ENCODE results near the gene TMEM253.

TMEM253 gene

DNA sequence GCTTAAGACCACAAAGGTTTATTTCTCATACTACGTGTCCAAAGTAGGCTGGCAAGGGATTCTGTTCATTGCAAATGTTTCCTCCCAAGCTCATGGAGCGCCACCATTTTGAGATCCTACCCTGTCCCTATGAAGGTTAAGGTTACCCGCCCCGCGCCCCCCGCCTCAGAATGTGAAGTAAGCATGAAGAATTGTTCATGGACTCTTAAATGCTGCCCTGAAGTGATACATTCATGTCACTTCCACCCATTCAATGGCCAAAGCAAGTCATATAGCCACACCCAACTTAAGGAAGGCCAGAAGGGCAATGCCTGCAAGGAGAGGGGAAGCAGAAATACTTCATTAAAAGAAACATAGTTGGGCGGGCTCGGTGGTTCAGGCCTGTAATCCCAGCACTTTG lies 4.2 kb downstream of the TMEM253 start:
- no peak for DNase-seq

DNA sequence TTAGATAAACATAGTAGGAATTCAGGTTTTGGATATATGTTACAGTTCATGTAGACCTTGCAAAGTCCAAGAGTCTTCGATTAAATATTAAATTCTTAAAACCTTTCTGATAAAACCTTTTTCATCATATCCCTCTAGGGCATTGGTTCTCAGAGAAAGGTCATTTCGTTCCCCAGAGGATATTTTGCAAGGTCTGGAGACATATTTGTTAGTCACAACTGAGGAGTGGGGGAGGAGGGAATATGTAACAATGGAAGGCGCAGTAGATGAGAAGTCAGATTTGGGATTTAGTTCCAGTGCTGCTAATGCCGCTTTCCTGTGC lies 5.3 kb downstream of the TMEM253 start:
- DNase-seq = no peak

- DNase-seq = peak; percentile 47 to 79 (median 64)
Measured at GRCh38 chr14:21106498-21107282, 5.8 kb downstream of the TMEM253 start.

DNA sequence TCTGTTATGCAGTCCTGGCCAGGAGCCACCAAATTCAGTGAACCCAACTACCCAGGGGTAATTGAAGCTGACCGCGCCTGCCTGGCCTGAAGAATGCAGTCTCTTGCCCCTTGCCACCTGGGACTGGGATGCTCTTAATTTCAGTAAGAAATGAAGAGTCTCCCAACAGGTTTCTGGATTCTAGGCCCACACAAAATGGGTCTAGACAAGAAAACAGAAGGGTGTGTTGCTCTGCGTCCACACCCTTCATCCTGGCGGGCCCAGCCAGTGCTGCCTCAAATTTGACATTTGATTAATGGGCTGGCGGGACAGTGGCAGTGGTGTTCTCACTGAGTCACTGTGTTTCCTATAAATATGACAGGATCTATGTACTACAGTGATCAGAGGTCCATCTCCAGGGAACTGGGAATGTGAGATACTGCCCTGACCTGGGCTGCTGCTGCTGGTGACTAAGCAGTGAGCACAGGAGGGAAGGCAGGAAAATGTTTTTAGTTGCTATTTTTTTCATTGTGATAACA lies 6.5 kb downstream of the TMEM253 start:
- DNase-seq = no peak

GRCh38 chr14:21108791-21109190 lies 7.9 kb downstream of the TMEM253 start:
- no peak for DNase-seq

GRCh38 chr14:21109377-21110138 lies 8.7 kb downstream of the TMEM253 start:
- peak in 1 of 5 experiments; percentile 88 for DNase-seq

GRCh38 chr14:21112255-21112654 lies 11.4 kb downstream of the TMEM253 start:
- no peak for DNase-seq

DNA sequence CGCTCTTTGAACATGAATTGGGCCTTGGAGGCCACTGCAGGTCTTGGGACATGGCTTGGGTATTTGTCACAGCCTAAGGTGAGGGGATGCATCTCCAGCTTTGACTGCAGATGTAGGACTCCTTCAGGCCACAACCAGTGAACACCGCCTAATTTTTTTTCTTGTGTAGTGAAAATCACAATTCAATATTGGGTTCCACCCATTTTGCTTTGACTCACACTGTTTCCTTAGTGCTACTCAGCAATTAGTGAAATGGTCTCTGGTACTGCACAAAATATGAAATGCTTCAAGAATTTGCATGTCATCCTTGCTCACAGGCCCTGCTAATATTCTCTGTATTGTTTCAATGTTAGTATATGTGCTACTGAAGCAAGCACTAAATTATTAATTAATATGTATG lies 12.5 kb downstream of the TMEM253 start:
- no peak for DNase-seq

DNA sequence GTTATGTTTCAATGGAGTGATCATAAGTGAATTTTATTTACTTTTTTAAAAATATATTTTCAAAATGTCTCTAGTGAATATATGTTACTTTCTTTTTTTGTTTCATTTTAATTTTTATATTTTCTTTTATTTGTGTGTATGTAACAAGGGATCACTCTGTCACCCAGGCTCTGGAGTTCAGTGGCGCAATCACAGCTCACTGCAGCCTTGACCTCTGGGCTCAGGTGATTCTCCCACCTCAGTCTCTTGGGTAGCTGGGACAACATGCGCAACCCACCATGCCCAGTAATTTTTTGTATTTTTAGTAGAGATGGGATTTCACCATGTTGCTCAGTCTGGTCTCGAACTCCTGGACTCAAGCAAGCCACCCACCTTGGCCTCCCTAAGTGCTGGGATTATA lies 18.1 kb downstream of the TMEM253 start:
- DNase-seq = no peak

DNA sequence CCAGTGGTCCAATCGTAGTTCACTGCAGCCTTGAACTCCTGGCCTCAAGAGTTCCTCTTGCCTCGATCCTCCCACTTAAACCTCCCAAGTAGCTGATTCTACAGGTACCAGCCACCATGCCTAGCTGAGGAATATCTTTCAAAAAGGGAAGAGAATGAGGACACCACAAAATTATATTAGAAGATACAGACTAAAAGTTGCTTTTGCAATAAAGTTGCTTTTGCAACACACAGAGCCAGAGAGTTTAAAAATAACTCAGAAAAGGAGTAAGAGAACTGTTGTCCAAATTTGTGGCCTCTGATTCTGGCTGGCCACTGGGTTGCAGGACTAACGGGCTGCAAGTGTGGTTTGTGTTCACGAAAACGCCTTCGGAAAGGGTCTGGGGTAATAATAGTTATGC lies 19.8 kb downstream of the TMEM253 start:
- no peak for DNase-seq

- DNase-seq = no peak
Measured at GRCh38 chr14:21121122-21121521, 20.3 kb downstream of the TMEM253 start.

DNA sequence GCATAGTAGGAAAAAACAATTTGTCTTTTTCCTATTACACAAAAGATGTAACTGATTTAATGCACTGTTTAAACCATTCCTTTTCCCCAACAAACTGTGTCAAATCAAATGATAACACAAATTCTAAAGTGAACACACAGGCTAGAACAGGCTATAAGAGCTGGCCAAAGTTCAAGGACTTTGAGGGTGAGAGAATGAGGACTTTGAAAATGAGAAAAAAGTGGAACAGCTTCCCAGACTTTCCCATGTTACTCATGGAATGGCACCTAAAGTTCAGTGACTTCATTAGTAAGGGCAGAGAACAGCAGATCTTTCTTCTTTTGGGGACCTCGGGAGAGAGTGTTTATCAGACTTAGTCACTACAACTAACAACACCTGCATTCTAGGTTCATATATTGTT lies 22.6 kb downstream of the TMEM253 start:
- DNase-seq = no peak

DNA sequence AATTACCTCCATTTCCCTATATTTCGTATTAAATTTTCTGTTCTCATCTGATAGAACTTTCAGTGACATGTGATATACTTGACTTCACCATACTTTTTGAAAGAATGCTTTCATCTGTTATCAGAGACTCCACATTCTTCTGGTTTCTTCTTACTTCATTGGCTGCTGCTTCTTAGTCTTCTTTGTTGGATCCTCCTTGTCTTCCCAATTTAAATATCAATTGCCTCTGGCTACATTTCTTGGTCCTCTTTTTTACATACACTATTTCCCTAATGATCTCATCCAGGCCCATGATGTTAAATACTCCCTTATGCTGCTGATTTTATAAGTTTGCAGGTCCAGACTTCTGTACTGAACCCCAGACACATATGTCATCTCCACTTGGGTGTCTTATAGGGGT lies 33.0 kb downstream of the TMEM253 start:
- no peak for DNase-seq

- peak in 1 of 5 experiments; percentile 14 for DNase-seq
Measured at GRCh38 chr14:21136024-21136423, 35.2 kb downstream of the TMEM253 start.

DNA sequence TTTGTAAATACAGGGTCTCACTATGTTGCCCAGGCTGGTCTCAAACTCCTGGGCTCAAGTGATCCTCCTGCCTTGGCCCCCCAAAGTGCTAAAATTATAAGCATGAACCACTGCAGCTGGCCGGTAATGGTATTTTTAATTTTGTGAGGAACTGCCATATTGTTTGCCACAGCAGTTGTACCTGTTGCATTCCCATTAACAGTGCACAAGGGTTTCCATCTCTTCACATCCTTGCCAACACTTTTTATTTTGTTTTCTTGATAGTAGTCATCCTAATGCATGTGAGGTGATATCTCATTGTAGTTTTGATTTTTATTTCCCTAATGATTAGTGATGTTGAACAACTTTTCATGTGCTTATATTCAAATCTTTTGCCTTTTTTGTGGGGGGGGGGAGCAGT lies 41.5 kb downstream of the TMEM253 start:
- no peak for DNase-seq

DNA sequence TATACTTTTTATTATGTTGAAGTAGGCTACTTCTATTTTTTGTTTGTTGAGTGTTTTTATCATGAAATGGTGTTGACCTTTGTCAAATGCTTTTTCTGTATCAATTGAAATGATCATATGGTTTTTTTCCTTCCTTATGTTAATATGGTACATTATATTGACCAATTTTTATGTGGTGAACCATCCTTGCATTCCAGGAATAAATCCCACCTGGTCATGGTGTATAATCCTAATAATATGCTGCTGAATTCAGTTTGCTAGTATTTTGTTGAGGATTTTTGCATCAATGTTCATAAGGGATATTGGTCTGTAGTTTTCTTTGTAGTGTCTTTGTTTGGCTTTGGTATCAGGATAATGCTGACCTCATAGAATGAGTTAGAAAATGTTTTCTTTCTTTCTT lies 44.6 kb downstream of the TMEM253 start:
- DNase-seq = no peak

DNA sequence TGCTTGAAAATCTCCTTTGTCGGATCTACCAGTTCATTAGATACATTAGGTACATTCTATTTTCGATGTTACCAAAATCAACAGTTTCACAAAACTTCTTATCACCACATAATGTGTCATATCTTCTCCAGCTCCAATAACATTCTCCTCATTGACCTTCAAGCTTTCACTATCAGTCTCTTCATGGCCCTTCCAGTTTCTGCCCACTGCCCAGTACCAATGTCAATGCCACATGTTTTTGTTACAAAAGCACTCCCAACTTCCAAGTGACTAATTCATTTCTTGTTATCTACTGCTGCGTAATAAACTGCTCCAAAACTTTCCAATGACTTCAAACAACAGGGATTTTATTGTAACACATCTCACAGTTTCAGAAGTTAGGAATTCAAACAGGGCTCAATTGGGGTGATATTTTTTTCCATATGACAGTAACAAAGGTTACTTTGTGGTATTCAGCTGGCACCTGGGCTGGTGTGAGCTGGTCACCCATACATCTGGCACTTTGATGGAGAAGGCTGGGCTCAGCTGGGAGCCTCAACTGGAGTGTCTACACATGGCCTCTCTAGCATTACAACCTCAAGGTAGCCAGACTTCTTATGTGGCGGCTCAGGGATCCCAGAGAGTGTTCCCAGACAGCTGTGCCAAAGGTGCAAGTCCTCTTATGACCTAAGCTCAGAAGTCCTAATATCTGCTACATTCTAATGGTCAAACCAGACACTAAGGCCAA lies 48.9 kb downstream of the TMEM253 start:
- DNase-seq = no peak

All from T-helper 2 cell (primary cell).